GM04504 (cell line): ENCODE data around the gene AKT1.
"Not testable (repeated sequence)": the region's sequence is repeated elsewhere in the genome, so short reads cannot be mapped to it uniquely, and the experiment has no call there.

ENCODE experiments used
- DNase-seq: peaks from one replicate; pipeline ENCODE4 v3.0.0-alpha.2; 2012; ENCODE audit warnings: low read depth

Gene AKT1

DNA sequence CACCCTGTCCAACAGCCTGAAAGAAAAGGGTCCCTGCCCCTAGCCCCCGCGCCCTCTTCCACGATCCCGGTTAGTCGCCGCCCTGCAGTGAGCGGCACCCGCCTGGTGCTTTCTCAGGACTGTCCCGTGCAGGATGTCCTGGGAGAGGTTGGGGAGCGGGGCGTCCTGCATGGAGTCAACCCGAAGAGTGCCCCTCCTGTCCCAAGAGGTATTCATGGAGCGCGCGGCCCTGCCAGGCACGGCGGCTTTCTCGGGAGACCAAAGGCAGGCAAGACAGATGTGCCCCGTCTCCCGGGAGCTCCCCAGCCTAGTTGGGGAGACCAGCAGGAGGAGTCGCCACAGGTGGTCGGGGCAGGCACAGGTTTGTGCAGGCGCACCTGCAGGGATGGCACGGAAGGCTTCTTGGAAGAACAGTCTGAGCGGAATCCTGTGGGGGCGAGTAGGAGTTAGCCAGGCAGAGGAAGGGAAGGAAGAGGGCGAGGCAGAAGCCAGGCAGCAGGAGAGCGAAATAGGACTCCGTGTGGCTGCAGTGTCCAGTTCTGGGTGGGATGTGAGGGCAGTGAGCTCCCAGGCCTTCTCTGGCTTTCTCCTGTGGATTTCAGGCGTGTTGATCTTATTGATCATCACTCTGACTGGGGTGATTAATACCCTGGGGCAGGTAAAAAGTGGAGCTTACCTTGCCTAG is 41.9 kb downstream of the AKT1 start:
- no peak for DNase-seq

GRCh38 chr14:104752735-104753527 is 42.6 kb downstream of the AKT1 start, which contains the start of gene SIVA1:
TSS of gene SIVA1 (plus strand) at chr14:104753147. CDS start at chr14:104753202, 55 bp downstream.
- peak; percentile 98 for DNase-seq

DNA sequence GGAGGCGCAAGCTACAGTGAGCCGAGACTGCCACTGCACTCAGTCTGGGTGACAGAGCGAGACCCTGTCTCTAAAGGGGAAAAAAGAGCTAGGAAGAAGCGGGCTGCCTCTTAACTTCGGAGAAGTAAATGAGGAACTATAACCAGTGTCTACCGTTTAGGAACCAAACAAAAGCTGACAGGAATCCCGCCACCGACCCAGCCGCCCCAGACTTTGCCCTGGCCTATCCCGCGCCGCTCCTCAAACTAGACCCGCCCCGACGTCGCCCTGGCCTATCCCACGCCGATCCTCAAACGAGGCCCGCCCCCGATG is 43.2 kb downstream of the AKT1 start:
- DNase-seq, result no peak

GRCh38 chr14:104751539-104752422 is 43.8 kb downstream of the AKT1 start:
- DNase-seq, result no peak

GRCh38 chr14:104750753-104751057 is 44.8 kb downstream of the AKT1 start:
- DNase-seq, result not testable (repeated sequence)

DNA sequence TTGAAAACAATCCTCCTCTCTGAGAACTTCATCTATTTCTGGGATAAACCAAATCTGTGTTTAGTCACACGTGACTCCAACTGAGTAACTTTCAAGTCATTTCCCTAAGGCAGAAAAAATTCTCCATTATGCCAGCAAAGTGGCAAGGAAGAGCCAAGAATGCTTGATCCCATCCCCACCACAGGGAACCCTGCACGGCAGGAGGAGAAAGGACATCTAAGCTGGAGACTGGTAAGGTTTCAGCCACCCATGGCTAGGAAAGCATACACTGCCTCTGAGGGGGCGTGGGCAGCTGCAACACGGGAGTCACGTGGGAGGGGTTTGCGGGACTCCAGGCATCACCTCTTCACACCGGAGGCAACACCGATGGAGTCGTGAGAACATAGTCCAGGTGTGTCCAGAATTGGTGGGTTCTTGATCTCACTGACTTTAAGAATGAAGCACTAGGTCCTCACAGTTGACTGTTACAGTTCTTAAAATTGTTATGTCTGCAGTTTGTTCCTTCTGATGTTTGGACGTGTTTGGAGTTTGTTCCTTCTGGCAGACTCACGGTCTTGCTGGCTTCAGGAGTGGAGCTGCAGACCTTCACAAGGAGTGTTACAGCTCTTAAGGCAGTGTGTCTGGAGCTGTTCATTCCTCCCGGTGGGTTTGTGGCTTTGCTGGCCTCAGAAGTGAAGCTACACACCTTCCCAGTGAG is 45.3 kb downstream of the AKT1 start:
- no peak for DNase-seq

DNA sequence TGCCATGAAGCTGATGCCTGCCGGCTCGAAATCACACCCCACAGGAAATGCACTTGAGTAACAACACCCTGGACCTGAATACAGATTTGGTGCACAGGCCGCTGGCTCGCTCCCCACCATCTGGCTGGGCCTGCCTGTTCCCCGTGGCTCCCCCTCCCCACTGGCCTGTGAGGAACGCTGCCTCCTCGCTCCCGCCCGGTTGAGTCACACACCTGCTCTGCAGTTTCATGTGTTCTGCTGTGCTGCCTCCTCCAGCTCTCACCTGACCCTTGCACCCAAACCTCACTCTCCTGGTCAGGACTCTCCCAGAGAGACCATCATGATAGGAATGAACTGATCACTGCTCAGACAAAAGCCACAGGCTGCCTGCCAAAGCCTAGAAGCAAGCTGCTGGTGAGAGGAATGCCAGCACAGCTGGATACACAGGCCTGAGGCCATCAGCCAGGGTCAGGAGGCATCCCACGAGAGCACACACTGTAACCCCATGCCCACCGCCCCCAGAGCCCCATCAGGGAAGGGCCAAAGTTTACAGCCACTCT is 46.4 kb downstream of the AKT1 start:
- DNase-seq, result peak; percentile 40

GRCh38 chr14:104747876-104748275 is 47.7 kb downstream of the AKT1 start:
- no peak for DNase-seq

GRCh38 chr14:104746934-104747481 is 48.5 kb downstream of the AKT1 start:
- DNase-seq, result no peak

GRCh38 chr14:104746071-104746545 is 49.4 kb downstream of the AKT1 start:
- no peak for DNase-seq

GRCh38 chr14:104745431-104745830 is 50.1 kb downstream of the AKT1 start:
- DNase-seq, result no peak

- no peak for DNase-seq
These were observed 51.1 kb downstream of the AKT1 start for GRCh38 chr14:104744484-104744883.

GRCh38 chr14:104743461-104744380 is 51.8 kb downstream of the AKT1 start:
- no peak for DNase-seq

- DNase-seq, result no peak
These were observed 52.7 kb downstream of the AKT1 start for GRCh38 chr14:104742586-104743455.

DNA sequence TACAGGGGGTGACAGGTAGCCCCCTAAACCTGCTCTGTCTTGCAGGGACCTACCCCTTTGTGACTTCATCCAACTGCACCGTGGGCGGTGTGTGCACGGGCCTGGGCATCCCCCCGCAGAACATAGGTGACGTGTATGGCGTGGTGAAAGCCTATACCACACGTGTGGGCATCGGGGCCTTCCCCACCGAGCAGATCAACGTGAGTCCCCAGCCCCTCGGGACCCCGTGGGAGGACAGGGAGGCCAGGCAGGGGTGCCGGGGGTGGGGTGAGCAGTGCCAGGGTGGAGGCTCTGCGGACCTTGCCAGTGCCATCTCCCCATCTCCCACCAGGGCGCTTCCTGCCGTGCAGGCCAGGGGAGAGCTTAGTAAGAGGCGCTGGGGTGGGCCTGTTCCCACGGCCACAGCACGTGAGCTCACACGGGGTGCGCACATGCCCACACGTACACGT is 53.7 kb downstream of the AKT1 start:
- DNase-seq, result no peak

GRCh38 chr14:104741108-104741802 is 54.3 kb downstream of the AKT1 start:
- no peak for DNase-seq

GRCh38 chr14:104739546-104740516 is 55.7 kb downstream of the AKT1 start:
- no peak for DNase-seq
